ENCODE results near the gene LFNG.

The LFNG gene

DNA sequence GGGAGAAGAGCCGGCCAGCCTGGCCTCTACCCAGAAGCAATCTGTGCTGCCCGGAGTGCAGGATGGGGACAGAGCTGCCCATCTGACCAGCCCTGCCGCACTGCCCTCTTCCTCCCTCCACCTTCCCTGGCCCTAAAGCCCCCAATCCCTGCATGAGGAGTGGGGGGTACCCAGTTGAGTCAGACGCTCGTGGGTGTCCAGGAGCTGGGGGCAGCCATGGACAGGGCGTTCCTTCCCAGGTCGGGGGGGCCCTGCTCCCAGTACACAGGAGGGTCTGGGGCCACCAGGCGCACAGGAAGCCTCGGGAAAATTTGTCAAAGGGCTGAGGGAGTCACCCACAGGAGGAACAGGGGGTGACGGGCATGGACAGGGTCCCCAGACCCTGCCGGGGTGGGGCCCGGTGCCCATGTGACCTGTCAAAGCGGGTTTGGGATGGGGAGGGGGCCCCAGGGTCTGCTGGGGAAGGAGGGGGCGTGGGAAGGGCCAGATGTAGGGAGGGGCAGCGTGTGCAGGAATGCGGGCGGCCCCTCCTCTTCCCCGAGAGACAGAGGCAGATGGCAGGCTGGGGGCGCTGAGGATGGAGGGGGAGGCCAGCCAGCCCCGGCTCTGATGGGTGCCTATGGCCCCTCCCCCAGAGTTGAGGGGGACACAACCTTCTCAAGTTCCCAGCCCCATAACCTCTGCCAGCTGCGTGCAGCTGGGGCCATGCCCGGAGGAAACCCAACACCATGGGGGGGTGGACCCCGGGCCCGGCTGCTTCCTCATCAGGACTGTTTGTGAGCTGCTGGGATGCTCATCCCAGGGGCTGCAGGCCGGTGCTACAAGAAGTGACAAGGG is 21.9 kb upstream of the LFNG start:
- H3K4me3 ChIP-seq (replicated peaks; ENCODE audit: low read depth, low read length), result no peak overlapping the region
- TF ChIP-seq, protein P1, sequence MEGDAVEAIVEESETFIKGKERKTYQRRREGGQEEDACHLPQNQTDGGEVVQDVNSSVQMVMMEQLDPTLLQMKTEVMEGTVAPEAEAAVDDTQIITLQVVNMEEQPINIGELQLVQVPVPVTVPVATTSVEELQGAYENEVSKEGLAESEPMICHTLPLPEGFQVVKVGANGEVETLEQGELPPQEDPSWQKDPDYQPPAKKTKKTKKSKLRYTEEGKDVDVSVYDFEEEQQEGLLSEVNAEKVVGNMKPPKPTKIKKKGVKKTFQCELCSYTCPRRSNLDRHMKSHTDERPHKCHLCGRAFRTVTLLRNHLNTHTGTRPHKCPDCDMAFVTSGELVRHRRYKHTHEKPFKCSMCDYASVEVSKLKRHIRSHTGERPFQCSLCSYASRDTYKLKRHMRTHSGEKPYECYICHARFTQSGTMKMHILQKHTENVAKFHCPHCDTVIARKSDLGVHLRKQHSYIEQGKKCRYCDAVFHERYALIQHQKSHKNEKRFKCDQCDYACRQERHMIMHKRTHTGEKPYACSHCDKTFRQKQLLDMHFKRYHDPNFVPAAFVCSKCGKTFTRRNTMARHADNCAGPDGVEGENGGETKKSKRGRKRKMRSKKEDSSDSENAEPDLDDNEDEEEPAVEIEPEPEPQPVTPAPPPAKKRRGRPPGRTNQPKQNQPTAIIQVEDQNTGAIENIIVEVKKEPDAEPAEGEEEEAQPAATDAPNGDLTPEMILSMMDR (IDR thresholded peaks at IDR 0.05; ENCODE audit: low read depth, low read length, missing control alignments), result no peak
- DNase-seq (ENCODE audit: extremely low read depth, low read depth), result no peak

GRCh38 chr7:2498708-2499107 is 20.9 kb upstream of the LFNG start:
- H3K4me3 ChIP-seq (replicated peaks; ENCODE audit: low read depth, low read length), result no peak overlapping the region
- DNase-seq (ENCODE audit: extremely low read depth, low read depth), result no peak
- TF ChIP-seq, protein P1 (IDR thresholded peaks at IDR 0.05; ENCODE audit: low read depth, low read length, missing control alignments), result no peak

DNA sequence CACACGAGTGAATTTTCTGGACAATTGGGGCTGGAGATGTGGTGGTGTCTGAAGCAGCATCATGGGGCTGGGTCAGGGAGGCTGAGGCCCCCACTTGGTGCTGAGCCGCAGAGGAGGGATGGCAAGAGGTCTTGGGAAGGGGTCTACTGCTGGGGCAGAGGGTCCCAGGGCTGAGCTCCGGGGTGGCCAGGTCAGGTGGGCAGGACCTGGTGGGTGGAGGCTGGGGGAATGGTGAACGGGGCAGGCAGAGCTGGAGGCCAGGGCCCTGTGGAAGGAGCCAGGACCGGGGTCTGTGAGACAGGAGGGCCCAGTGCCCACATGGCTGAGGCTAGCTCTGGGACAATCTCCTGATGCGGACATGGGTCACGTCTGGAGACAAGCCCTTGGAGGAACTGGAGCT is 20.4 kb upstream of the LFNG start:
- DNase-seq (ENCODE audit: extremely low read depth, low read depth), result no peak
- H3K4me3 ChIP-seq (replicated peaks; ENCODE audit: low read depth, low read length), result no peak overlapping the region
- TF ChIP-seq, protein P1 (IDR thresholded peaks at IDR 0.05; ENCODE audit: low read depth, low read length, missing control alignments), result no peak

DNA sequence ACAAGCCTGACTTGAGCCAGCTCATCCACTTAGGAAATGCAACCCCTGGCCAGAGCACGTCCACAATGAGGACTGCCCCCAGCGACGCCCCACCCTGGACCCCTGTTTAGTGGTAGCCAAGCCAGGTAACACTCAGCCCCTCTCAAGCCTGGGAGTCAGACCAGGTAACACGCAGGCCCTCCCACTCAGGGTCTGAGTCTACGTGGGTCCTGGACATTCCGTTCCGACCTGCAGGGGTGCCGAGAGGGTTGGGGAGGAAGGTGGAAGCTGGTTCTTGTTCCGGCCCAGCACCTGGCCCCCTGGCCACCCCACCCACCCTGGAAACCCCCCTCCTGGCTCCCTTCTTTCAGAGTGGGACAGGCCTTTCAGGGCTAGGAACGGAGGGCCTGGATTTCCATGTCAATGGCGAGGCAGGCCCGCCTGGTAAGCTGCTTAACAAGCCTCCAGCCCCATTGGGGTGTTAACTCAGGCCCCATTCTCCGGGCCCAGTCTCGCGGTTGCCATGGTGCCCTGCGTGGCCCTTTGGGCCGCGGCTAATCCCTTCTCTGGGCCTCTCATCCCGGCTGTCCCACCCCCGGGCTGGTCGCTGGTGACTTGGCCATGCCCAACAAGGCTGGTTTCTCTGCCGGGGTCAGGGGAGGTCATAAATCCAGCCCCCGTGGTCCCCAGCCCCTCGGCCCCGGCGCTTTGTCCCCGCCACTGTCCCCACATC is 19.7 kb upstream of the LFNG start:
- no peak overlapping the region for H3K4me3 ChIP-seq (replicated peaks; ENCODE audit: low read depth, low read length)
- TF ChIP-seq, protein P1 (IDR thresholded peaks at IDR 0.05; ENCODE audit: low read depth, low read length, missing control alignments), result no peak
- DNase-seq (ENCODE audit: extremely low read depth, low read depth), result no peak

DNA sequence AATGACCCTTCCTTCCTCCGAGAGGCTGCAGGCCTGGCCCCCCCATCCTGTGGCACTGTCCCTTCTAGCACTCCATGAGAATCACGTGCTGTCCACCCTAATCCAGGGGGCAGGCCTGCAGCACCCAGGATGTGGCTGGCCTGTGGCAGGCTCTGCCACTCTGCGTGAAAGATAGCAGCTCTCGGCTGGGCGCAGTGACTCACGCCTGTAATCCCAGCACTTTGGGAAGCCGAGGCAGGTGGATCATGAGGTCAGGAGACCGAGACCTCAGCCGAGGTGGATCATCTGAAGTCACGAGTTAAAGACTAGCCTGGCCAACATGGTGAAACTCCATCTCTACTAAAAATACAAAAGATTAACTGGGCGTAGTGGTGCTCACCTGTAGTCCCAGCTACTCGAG is 18.9 kb upstream of the LFNG start:
- H3K4me3 ChIP-seq (replicated peaks; ENCODE audit: low read depth, low read length), result no peak overlapping the region
- TF ChIP-seq, protein P1 (IDR thresholded peaks at IDR 0.05; ENCODE audit: low read depth, low read length, missing control alignments), result no peak

GRCh38 chr7:2501947-2502646 is 17.5 kb upstream of the LFNG start:
- DNase-seq (ENCODE audit: extremely low read depth, low read depth), result no peak
- H3K4me3 ChIP-seq (replicated peaks; ENCODE audit: low read depth, low read length), result no peak overlapping the region
- TF ChIP-seq, protein P1 (IDR thresholded peaks at IDR 0.05; ENCODE audit: low read depth, low read length, missing control alignments), result no peak

More for the DNA sequence above, 18.9 kb upstream of the LFNG start:
- DNase-seq (ENCODE audit: extremely low read depth, low read depth), result no peak

All from HFF-Myc (cell line).